KMS-11 (cell line): ENCODE results near the gene VAV2.
A peak's percentile ranks its signal among the peaks of the same experiment; 100 is the strongest.

Experiments
- H2AFZ ChIP-seq: fragments of 200-600 bp; sonication (generic); 2 replicates; pipeline ENCODE4 v1.6.1; 2016; ENCODE audit warnings: antibody characterized with exemption, mixed run types, low read depth
- H3K27ac ChIP-seq: fragments of 200-600 bp; sonication (generic); 2 replicates; pipeline ENCODE4 v1.6.1; 2016; ENCODE audit warnings: mild to moderate bottlenecking, mixed run types
- H3K27me3 ChIP-seq: fragments of 200-600 bp; sonication (generic); 2 replicates; pipeline ENCODE4 v1.6.1; 2017; ENCODE audit warnings: mild to moderate bottlenecking, low read depth, mixed run types, moderate library complexity; ENCODE audit not compliant: insufficient read depth
- H3K36me3 ChIP-seq: fragments of 200-600 bp; sonication (generic); 2 replicates; pipeline ENCODE4 v1.6.1; 2017; ENCODE audit warnings: mild to moderate bottlenecking, mixed run types; ENCODE audit not compliant: insufficient read depth
- H3K4me1 ChIP-seq: fragments of 200-600 bp; sonication (generic); 2 replicates; pipeline ENCODE4 v1.6.1; 2016; ENCODE audit warnings: mild to moderate bottlenecking, low read depth, mixed run types; ENCODE audit not compliant: poor library complexity, severe bottlenecking
- H3K4me2 ChIP-seq: fragments of 200-600 bp; sonication (generic); 2 replicates; pipeline ENCODE4 v1.7.0; 2016; ENCODE audit warnings: mild to moderate bottlenecking, mixed run types
- H3K4me3 ChIP-seq: fragments of 200-600 bp; sonication (generic); IDR thresholded peaks from 2 replicates; pipeline ENCODE4 v1.6.1; 2017; ENCODE audit warnings: low read depth, low read length, mixed read lengths; ENCODE audit not compliant: insufficient read depth
- H3K79me2 ChIP-seq: fragments of 200-600 bp; sonication (generic); 2 replicates; pipeline ENCODE4 v1.6.1; 2016; ENCODE audit warnings: low read depth, mixed run types; ENCODE audit not compliant: insufficient read depth
- H3K9ac ChIP-seq: fragments of 200-600 bp; sonication (generic); 2 replicates; pipeline ENCODE4 v1.6.1; 2016; ENCODE audit warnings: mild to moderate bottlenecking, mixed run types
- H4K20me1 ChIP-seq: fragments of 200-600 bp; sonication (generic); 2 replicates; pipeline ENCODE4 v1.6.1; 2016; ENCODE audit warnings: mild to moderate bottlenecking, mixed run types; ENCODE audit not compliant: insufficient read depth
- CTCF ChIP-seq: fragments of 200-600 bp; sonication (generic); conservative IDR thresholded peaks from 2 replicates; pipeline ENCODE4 v1.6.1; 2017; ENCODE audit warnings: low read depth, mild to moderate bottlenecking, antibody characterized with exemption, low read length, moderate library complexity, mixed read lengths

The VAV2 gene

GRCh38 chr9:134026581-134026980 is 34.5 kb upstream of the VAV2 start:
- Histone ChIP-seq H3K4me2 (no peak overlapping the region; the same call in 1 of the 2 replicates), H3K36me3 (no peaks in the 10 kb centered on the region), H3K4me3 (no peak overlapping the region), H3K79me2 (no peaks in the 10 kb centered on the region), H3K4me1 (peaks cover 18% of the 10 kb centered on the region), H3K9ac (no peak overlapping the region), H3K27ac (no peak overlapping the region), H3K27me3 (peaks cover 7% of the 10 kb centered on the region; the same call in 1 of the 2 replicates), H2AFZ (no peak overlapping the region), H4K20me1 (no peaks in the 10 kb centered on the region)
- TF ChIP-seq CTCF: no peak

- H2AFZ ChIP-seq: peak overlapping the region; percentile 64
- H3K36me3 ChIP-seq: no peaks in the 10 kb centered on the region
- no peak overlapping the region for H3K27ac ChIP-seq
- H3K4me2 ChIP-seq: peak overlapping the region; percentile 66
- H3K27me3 ChIP-seq: peaks cover 7% of the 10 kb centered on the region; the same call in 1 of the 2 replicates
- no peak for TF ChIP-seq CTCF
- H3K4me1 ChIP-seq: peaks cover 12% of the 10 kb centered on the region
- no peaks in the 10 kb centered on the region for H3K79me2 ChIP-seq
- peak overlapping the region; percentile 31; the same call in 1 of the 2 replicates for H3K9ac ChIP-seq
- no peak overlapping the region for H3K4me3 ChIP-seq
- H4K20me1 ChIP-seq: no peaks in the 10 kb centered on the region
Measured at GRCh38 chr9:134025606-134026541, 33.8 kb upstream of the VAV2 start.

- H3K4me2 ChIP-seq: peak within 1 kb of the TSS; percentile 66
- peak within 1 kb of the TSS; percentile 31; the same call in 1 of the 2 replicates for H3K9ac ChIP-seq
- peaks cover 7% of the 10 kb centered on the region; the same call in 1 of the 2 replicates for H3K27me3 ChIP-seq
- no peak for TF ChIP-seq CTCF
- no peaks in the 10 kb centered on the region for H3K79me2 ChIP-seq
- H3K4me1 ChIP-seq: peaks cover 4% of the 10 kb centered on the region
- H3K36me3 ChIP-seq: no peaks in the 10 kb centered on the region
- H3K4me3 ChIP-seq: no peak within 1 kb of the TSS
- no peak within 1 kb of the TSS for H3K27ac ChIP-seq
- peak within 1 kb of the TSS; percentile 64 for H2AFZ ChIP-seq
- H4K20me1 ChIP-seq: no peaks in the 10 kb centered on the region
Measured at GRCh38 chr9:134024828-134025605, 32.9 kb upstream of the VAV2 start, which contains the start of gene BRD3OS. TSS of gene BRD3OS (plus strand) at chr9:134025481. CDS start at chr9:134026748, 1,267 bp downstream.

GRCh38 chr9:134024214-134024792 is 32.2 kb upstream of the VAV2 start:
- H3K4me1 ChIP-seq: no peaks in the 10 kb centered on the region
- H3K27ac ChIP-seq: no peak overlapping the region
- no peak overlapping the region for H3K9ac ChIP-seq
- peak overlapping the region; percentile 44 for H3K4me2 ChIP-seq
- no peaks in the 10 kb centered on the region for H4K20me1 ChIP-seq
- no peak for TF ChIP-seq CTCF
- H3K4me3 ChIP-seq: no peak overlapping the region
- peaks cover 9% of the 10 kb centered on the region; the same call in 1 of the 2 replicates for H3K27me3 ChIP-seq
- H3K79me2 ChIP-seq: no peaks in the 10 kb centered on the region
- H2AFZ ChIP-seq: no peak overlapping the region
- no peaks in the 10 kb centered on the region for H3K36me3 ChIP-seq
